CD14-positive monocyte (primary cell): ENCODE data around the gene VCPKMT. TPM values are rescaled to one million over a fixed set of nuclear protein-coding genes. Genes with fewer than 3 reads are reported as not detected.

Source experiments
- DNase-seq, 3 donors: peaks; one replicate each; pipeline ENCODE4 v3.0.0-alpha.2; 2011 to 2022
- H2AFZ ChIP-seq: 2 replicates; pipeline ENCODE4 v1.6.0; 2012; ENCODE audit warnings: mild to moderate bottlenecking, low read depth, low read length, inconsistent platforms; ENCODE audit not compliant: insufficient read depth, poor library complexity, severe bottlenecking
- H3K27ac ChIP-seq, 2 donors: 1 replicate in 1 of 2; 2 replicates in 1 of 2; pipeline ENCODE4 v1.5.1; 2012 to 2013; ENCODE audit warnings: low read length in 2 of 2, control low read depth in 1 of 2, inconsistent platforms in 1 of 2, low read depth in 1 of 2, mild to moderate bottlenecking in 1 of 2
- H3K27me3 ChIP-seq, 2 donors: one replicate each; pipeline versions ENCODE4 v1.6.0 to v1.6.1; 2011 to 2013; ENCODE audit warnings: low read length in 2 of 2; ENCODE audit not compliant: control insufficient read depth in 2 of 2, insufficient read depth in 2 of 2
- H3K36me3 ChIP-seq, 2 donors: replicated peaks in 1 of 2; 1 replicate in 1 of 2; 2 replicates in 1 of 2; pipeline versions ENCODE4 v1.5.1 to v1.6.1; 2012 to 2013; ENCODE audit warnings: low read length in 2 of 2, control low read depth in 1 of 2, inconsistent platforms in 1 of 2, mild to moderate bottlenecking in 1 of 2; ENCODE audit not compliant: insufficient read depth in 2 of 2, control insufficient read depth in 1 of 2
- H3K4me1 ChIP-seq, 2 donors: 1 replicate in 1 of 2; 2 replicates in 1 of 2; pipeline versions ENCODE4 v1.5.1 to v1.6.1; 2012 to 2013; ENCODE audit warnings: low read length in 2 of 2, control low read depth in 1 of 2, inconsistent platforms in 1 of 2, mild to moderate bottlenecking in 1 of 2, moderate library complexity in 1 of 2; ENCODE audit not compliant: insufficient read depth in 2 of 2, control insufficient read depth in 1 of 2
- H3K4me2 ChIP-seq: replicated peaks from 2 replicates; pipeline ENCODE3; 2012; ENCODE audit warnings: low read length, moderate library complexity, mild to moderate bottlenecking; ENCODE audit not compliant: poor library complexity, severe bottlenecking; ENCODE audit errors: extremely low read depth
- H3K4me3 ChIP-seq, 3 experiments: fragments of 200-600 bp in 1 of 3; sonication (generic) in 1 of 3; replicated peaks in 1 of 3; 1 replicate in 2 of 3; 2 replicates in 1 of 3; pipeline ENCODE4 v1.5.1; 2011 to 2013; ENCODE audit warnings: low read length in 3 of 3, mild to moderate bottlenecking in 3 of 3, control low read depth in 2 of 3, low read depth in 2 of 3, inconsistent platforms in 1 of 3, moderate library complexity in 1 of 3
- H3K79me2 ChIP-seq: 2 replicates; pipeline ENCODE4 v1.6.0; 2012; ENCODE audit warnings: mild to moderate bottlenecking, control low read depth, inconsistent platforms, low read length, moderate library complexity; ENCODE audit not compliant: insufficient read depth
- H3K9ac ChIP-seq: 2 replicates; pipeline ENCODE4 v1.6.0; 2017; ENCODE audit warnings: low read length, mild to moderate bottlenecking; ENCODE audit not compliant: insufficient read depth, poor library complexity, severe bottlenecking
- H3K9me3 ChIP-seq, 2 donors: replicated peaks in 1 of 2; 1 replicate in 1 of 2; 2 replicates in 1 of 2; pipeline versions ENCODE4 v1.5.1 to v1.6.1; 2012 to 2013; ENCODE audit warnings: low read length in 2 of 2, control low read depth in 1 of 2; ENCODE audit not compliant: control insufficient read depth in 1 of 2, insufficient read depth in 1 of 2
- H4K20me1 ChIP-seq: 2 replicates; pipeline ENCODE4 v1.6.0; 2012; ENCODE audit warnings: mild to moderate bottlenecking, low read length, control low read depth, moderate library complexity; ENCODE audit not compliant: insufficient read depth
- H3K27ac Mint-ChIP-seq, 7 donors: one replicate each; pipeline ENCODE4 v1.8.0; 2020; ENCODE audit warnings: mild to moderate bottlenecking in 7 of 7, mixed read lengths in 7 of 7, moderate library complexity in 6 of 7, inconsistent platforms in 2 of 7
- H3K27me3 Mint-ChIP-seq, 3 donors: one replicate each; pipeline ENCODE4 v1.8.0; 2021 to 2022; ENCODE audit warnings: low read depth in 3 of 3, mild to moderate bottlenecking in 3 of 3, mixed read lengths in 3 of 3, moderate library complexity in 3 of 3, inconsistent platforms in 1 of 3
- H3K36me3 Mint-ChIP-seq, 2 donors: one replicate each; pipeline ENCODE4 v1.8.0; 2020; ENCODE audit warnings: mixed read lengths in 2 of 2, inconsistent platforms in 1 of 2, mild to moderate bottlenecking in 1 of 2
- H3K4me1 Mint-ChIP-seq: one replicate; pipeline ENCODE4 v1.8.0; 2020; ENCODE audit warnings: mild to moderate bottlenecking, mixed read lengths
- H3K4me3 Mint-ChIP-seq, 2 donors: one replicate each; pipeline ENCODE4 v1.8.0; 2020; ENCODE audit warnings: mild to moderate bottlenecking in 2 of 2, mixed read lengths in 2 of 2, moderate library complexity in 1 of 2
- H3K9me3 Mint-ChIP-seq, 7 donors: one replicate each; pipeline ENCODE4 v1.8.0; 2020 to 2022; ENCODE audit warnings: mixed read lengths in 7 of 7, mild to moderate bottlenecking in 6 of 7, moderate library complexity in 6 of 7, inconsistent platforms in 2 of 7
- CTCF ChIP-seq: fragments of 200-600 bp; IDR thresholded peaks from one replicate; pipeline ENCODE4 v1.8.0; 2022; ENCODE audit warnings: antibody characterized with exemption, mild to moderate bottlenecking
- WGBS: methylation state at CpG from one replicate; pipeline ENCODE4 v1.1.5; 2013; ENCODE audit warnings: missing lambda C conversion rate; ENCODE audit not compliant: insufficient coverage; 5-methylcytosine and 5-hydroxymethylcytosine counted together
- intact Hi-C, 2 donors: fragments of 100-400 bp; cut with micrococcal nuclease; formaldehyde crosslinking; loops; one replicate each; pipeline versions ENCODE4 v1.15.0 to v1.15.1; 2023
- polyA plus RNA-seq, 3 donors: library from polyadenylated mRNA; depleted of rRNA in 1 of 3; unstranded in 2 of 3; stranded (reverse) in 1 of 3; fragments of 300-500 nt in 2 of 3; fragments of >200 nt in 1 of 3; fragmentation: Illumina TruSeq in 2 of 3; gene quantifications; 1 replicate in 2 of 3; 2 replicates in 1 of 3; pipeline ENCODE4 v1.2.3, GENCODE V29; 2012 to 2021

VCPKMT gene
- polyA plus RNA-seq, 3 donors, result 3.4 to 14.2 (median 3.5) TPM

- Mint-ChIP-seq H3K4me1 (peaks cover 28% of the 10 kb centered on the region), H3K27me3 (peaks cover 0 to 1% (median 0%) of the 10 kb centered on the region in 3 donors), H3K27ac (peak overlapping the region in 1 of 7 donors; percentile 51), H3K9me3 (no peaks in the 10 kb centered on the region), H3K36me3 (peaks cover 13 to 19% of the 10 kb centered on the region in 2 donors), H3K4me3 (no peak overlapping the region)
- H3K4me2 ChIP-seq, result no peak overlapping the region
- no CpG with 5 or more reads among the region's 2 CpGs for WGBS
- no peaks in the 10 kb centered on the region for H3K9me3 ChIP-seq
- no peaks in the 10 kb centered on the region for H3K79me2 ChIP-seq
- no peak overlapping the region for H2AFZ ChIP-seq
- peaks cover 19 to 28% of the 10 kb centered on the region in 2 donors for H3K4me1 ChIP-seq
- no peak for DNase-seq
- no peak overlapping the region for H3K27ac ChIP-seq
- no peaks in the 10 kb centered on the region for H4K20me1 ChIP-seq
- H3K9ac ChIP-seq, result no peak overlapping the region
- no peak for TF ChIP-seq CTCF
- intact Hi-C loops, result no loop called here
- no peak overlapping the region for H3K4me3 ChIP-seq
- H3K36me3 ChIP-seq, result peaks cover 0 to 11% of the 10 kb centered on the region in 2 donors
- no peaks in the 10 kb centered on the region for H3K27me3 ChIP-seq
These were observed 28.3 kb downstream of the VCPKMT start for GRCh38 chr14:50088117-50088515.

GRCh38 chr14:50087341-50088116, 28.8 kb downstream of the VCPKMT start:
- Mint-ChIP-seq H3K27me3 (peaks cover 0 to 1% (median 0%) of the 10 kb centered on the region in 3 donors), H3K9me3 (no peaks in the 10 kb centered on the region), H3K36me3 (peaks cover 13 to 18% of the 10 kb centered on the region in 2 donors), H3K27ac (peak overlapping the region in 4 of 7 donors; percentile 0 to 51 (median 35)), H3K4me1 (peaks cover 34% of the 10 kb centered on the region), H3K4me3 (no peak overlapping the region)
- Histone ChIP-seq H3K36me3 (peaks cover 0 to 11% of the 10 kb centered on the region in 2 donors), H3K9me3 (no peaks in the 10 kb centered on the region), H3K79me2 (no peaks in the 10 kb centered on the region), H2AFZ (no peak overlapping the region), H4K20me1 (no peaks in the 10 kb centered on the region), H3K4me2 (no peak overlapping the region), H3K27ac (no peak overlapping the region), H3K27me3 (no peaks in the 10 kb centered on the region), H3K4me3 (no peak overlapping the region), H3K4me1 (peaks cover 25 to 34% of the 10 kb centered on the region in 2 donors), H3K9ac (no peak overlapping the region)
- intact Hi-C loops, result no loop called here
- TF ChIP-seq CTCF, result no peak
- WGBS, result 100% methylated on average over 1 of the region's 1 CpG
- DNase-seq, result no peak
